Psoas muscle (tissue), 8 donors: Measurements from ENCODE around the gene PLXNA4. TPM values are rescaled to one million over a fixed set of nuclear protein-coding genes. Genes with fewer than 3 reads are reported as not detected.

Experiments used
- ATAC-seq, 4 donors: fragments of 200-7000 bp; cut with Tn5 transposase; one replicate each; pipeline ENCODE4 v1.9.1; 2020; ENCODE audit warnings: moderate library complexity in 3 of 4, mild to moderate bottlenecking in 2 of 4
- DNase-seq, 2 donors: peaks; one replicate each; pipeline ENCODE4 v3.0.0-alpha.2; 2020
- H3K27ac ChIP-seq: fragments of 200-600 bp; one replicate; pipeline ENCODE4 v1.8.0; 2022
- H3K27me3 ChIP-seq, 3 donors: fragments of 200-600 bp in 1 of 3; one replicate each; pipeline versions ENCODE4 v1.6.1 to v1.8.0; 2013 to 2022; ENCODE audit warnings: low read length in 2 of 3, mild to moderate bottlenecking in 2 of 3, moderate library complexity in 1 of 3; ENCODE audit not compliant: insufficient read depth in 3 of 3
- H3K36me3 ChIP-seq, 2 donors: fragments of 200-600 bp in 1 of 2; one replicate each; pipeline versions ENCODE4 v1.6.1 to v1.8.0; 2013 to 2022; ENCODE audit warnings: low read depth in 1 of 2, mild to moderate bottlenecking in 1 of 2, moderate library complexity in 1 of 2; ENCODE audit not compliant: insufficient read depth in 1 of 2
- H3K4me1 ChIP-seq: fragments of 200-600 bp; one replicate; pipeline ENCODE4 v1.8.0; 2022
- H3K4me3 ChIP-seq: fragments of 200-600 bp; one replicate; pipeline ENCODE4 v1.8.0; 2022; ENCODE audit warnings: mild to moderate bottlenecking
- H3K9me3 ChIP-seq: fragments of 200-600 bp; one replicate; pipeline ENCODE4 v1.8.0; 2022
- WGBS, 3 donors: extraction: QIAGEN DNeasy Blood & Tissue Kit; methylation state at CpG; one replicate each; pipeline versions ENCODE4 v1.1.6 to v1.1.7; 2013; 5-methylcytosine and 5-hydroxymethylcytosine counted together
- intact Hi-C, 2 donors: fragments of 100-400 bp; cut with DNase I; formaldehyde crosslinking; loops; one replicate each; pipeline versions ENCODE4 v1.11.0 to v1.14.2; 2022
- polyA plus RNA-seq, 3 donors: library from polyadenylated mRNA; stranded (reverse); fragments of 200-250 nt; gene quantifications; one replicate each; pipeline ENCODE4 v1.2.3, GENCODE V29; 2013
- total RNA-seq, 4 donors: library from RNA; stranded (reverse); fragmentation: NEBNext Ultra II Directional in 2 of 4; extraction: Animal tissue kit (Norgen Biotek cat#: 25700) in 2 of 4; gene quantifications; one replicate each; pipeline versions ENCODE4 v1.2.1 to v1.2.4, GENCODE V29; 2021 to 2023
- TF ChIP-seq, protein P1 (sequence below): fragments of 200-600 bp; IDR thresholded peaks from one replicate; pipeline ENCODE4 v1.8.0; 2022; ENCODE audit warnings: antibody characterized with exemption
- donor health status: healthy with polysubstance abuse.
- donor health status: DM: no; HTN: no; CAD: no; lungs with moderate emphysema.
- donor health status: Bipolar disorder and iron deficiency.
- donor health status: healthy.
- donor health status: DM: yes; HTN: yes; CAD: no.
- donor health status: DM: no; HTN: no; CAD: no.
- donor health status: DM: no; HTN: no; CAD: no.
- donor health status: DM: yes; HTN: yes; CAD: no.

Gene PLXNA4
- total and polyA plus RNA-seq, 7 donors: 0.15 to 2.5 (median 0.88) TPM

DNA sequence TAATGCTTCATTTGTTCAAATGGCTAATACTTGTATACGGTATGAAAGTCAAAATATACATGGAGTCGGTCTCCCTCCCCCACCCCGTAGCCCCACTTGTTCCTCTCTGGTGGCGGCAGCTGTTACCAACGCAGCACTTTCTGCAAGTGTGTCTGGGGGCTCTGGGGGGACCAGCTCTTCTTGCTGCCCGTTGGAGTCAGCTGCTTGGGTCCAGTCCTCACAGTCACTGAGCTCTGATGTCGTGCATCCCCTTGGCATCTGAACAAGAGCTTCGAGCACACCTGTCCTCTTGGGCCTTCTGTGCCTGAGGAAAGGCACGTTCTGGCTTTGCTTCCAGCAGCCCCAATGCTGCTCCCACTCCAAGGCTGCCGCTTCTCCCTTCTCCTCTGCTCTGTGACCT, 493.1 kb downstream of the PLXNA4 start:
- WGBS, 3 donors: 50 to 58% (median 57%) methylated on average over 10 of the region's 10 CpGs
- Histone ChIP-seq H3K4me3 (no peak overlapping the region), H3K27me3 (no peaks in the 10 kb centered on the region), H3K9me3 (no peaks in the 10 kb centered on the region), H3K27ac (no peak overlapping the region), H3K4me1 (peaks cover 23% of the 10 kb centered on the region), H3K36me3 (no peaks in the 10 kb centered on the region)
- ATAC-seq: peak in 2 of 4 donors; percentile 12 to 40
- no peak for DNase-seq
- TF ChIP-seq, protein P1, sequence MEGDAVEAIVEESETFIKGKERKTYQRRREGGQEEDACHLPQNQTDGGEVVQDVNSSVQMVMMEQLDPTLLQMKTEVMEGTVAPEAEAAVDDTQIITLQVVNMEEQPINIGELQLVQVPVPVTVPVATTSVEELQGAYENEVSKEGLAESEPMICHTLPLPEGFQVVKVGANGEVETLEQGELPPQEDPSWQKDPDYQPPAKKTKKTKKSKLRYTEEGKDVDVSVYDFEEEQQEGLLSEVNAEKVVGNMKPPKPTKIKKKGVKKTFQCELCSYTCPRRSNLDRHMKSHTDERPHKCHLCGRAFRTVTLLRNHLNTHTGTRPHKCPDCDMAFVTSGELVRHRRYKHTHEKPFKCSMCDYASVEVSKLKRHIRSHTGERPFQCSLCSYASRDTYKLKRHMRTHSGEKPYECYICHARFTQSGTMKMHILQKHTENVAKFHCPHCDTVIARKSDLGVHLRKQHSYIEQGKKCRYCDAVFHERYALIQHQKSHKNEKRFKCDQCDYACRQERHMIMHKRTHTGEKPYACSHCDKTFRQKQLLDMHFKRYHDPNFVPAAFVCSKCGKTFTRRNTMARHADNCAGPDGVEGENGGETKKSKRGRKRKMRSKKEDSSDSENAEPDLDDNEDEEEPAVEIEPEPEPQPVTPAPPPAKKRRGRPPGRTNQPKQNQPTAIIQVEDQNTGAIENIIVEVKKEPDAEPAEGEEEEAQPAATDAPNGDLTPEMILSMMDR: no peak
- intact Hi-C loops: no loop called here

DNA sequence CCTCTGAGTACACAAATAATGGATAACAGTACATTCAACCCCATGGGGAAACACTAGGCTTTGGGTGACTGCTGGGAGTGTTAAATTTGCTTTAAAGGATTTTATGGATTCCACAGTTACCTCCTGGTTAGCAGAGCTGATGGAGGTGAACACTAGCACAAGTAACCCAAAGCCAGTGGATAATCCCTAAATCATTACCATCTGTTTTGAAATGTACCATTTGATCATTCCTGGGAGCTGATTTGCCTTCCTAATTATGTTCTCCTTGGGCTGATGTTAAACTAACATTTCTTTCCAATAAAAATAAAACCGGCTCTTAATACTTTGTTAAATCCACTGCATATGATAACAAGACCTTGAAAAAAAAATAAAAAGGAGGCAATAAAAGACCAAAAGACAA, 493.9 kb downstream of the PLXNA4 start:
- Histone ChIP-seq H3K27me3 (no peaks in the 10 kb centered on the region), H3K27ac (no peak overlapping the region), H3K36me3 (no peaks in the 10 kb centered on the region), H3K4me3 (no peak overlapping the region), H3K4me1 (peaks cover 23% of the 10 kb centered on the region), H3K9me3 (no peaks in the 10 kb centered on the region)
- intact Hi-C loops: no loop called here
- TF ChIP-seq, protein P1: no peak
- ATAC-seq: no peak
- no peak for DNase-seq
- WGBS, 3 donors: 33 to 63% (median 44%) methylated on average over 1 of the region's 1 CpG

DNA sequence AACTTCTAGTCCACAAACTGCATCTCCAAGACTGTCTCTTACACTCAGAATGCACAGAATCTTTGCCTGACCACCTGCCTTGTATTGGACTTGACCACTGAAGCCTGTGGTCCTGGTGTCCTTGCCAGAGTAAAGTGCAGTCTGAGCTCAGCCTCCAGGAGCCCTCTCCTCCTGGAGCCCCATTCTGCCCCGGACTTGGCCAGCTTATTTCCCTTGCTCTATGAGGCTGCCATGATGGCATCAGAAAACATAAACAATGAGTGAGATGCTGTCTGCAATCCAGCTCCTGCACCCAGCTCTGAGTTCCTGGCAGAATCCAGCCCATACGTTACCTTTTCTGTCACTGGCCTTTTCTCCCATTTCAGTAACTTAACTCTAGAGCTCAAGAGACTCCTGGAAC, 494.6 kb downstream of the PLXNA4 start:
- H3K27me3 ChIP-seq: no peaks in the 10 kb centered on the region
- DNase-seq (no peak), ATAC-seq (no peak)
- H3K27ac ChIP-seq: no peak overlapping the region
- H3K9me3 ChIP-seq: no peaks in the 10 kb centered on the region
- no peak overlapping the region for H3K4me3 ChIP-seq
- peaks cover 23% of the 10 kb centered on the region for H3K4me1 ChIP-seq
- TF ChIP-seq, protein P1: no peak
- no peaks in the 10 kb centered on the region for H3K36me3 ChIP-seq
- 54 to 66% (median 59%) methylated on average over 2 of the region's 2 CpGs for WGBS, 3 donors
- intact Hi-C loops: no loop called here

DNA sequence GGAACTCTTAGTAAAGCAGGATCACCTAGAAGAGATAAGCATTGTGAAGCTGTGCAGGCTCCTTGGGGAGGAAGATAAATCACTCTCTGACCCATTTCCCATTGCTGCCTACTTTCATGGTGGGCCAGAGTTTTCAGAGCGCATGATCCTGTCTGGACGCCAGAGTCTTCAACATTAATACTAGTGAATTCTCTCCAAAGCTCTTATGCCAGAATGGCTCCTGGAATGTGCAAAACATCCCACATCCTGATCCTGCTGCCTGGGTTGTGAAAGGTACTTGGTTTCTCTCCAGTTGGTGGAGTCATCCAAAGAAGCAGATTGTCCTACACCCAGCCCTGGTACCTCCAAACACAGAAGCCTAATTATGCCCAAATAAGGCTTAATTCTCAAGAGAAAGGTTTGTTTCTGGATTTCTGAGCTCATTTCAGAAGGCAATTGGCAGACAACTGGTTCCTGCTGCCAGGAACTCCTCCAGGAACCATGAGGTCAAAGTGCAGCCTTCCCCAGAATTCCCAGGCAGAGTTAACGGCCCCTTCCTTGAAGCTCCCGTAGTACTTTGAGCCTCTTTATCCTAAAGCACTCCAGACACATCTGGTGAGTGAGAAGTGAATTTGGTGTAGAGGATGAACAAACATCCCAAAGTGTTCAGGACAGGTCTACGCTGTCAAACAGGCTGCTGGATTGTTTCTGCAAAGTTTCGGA, 495.2 kb downstream of the PLXNA4 start:
- ATAC-seq (peak in 3 of 4 donors; percentile 67 to 78 (median 75)), DNase-seq (no peak)
- Histone ChIP-seq H3K27me3 (no peaks in the 10 kb centered on the region), H3K4me1 (peaks cover 23% of the 10 kb centered on the region), H3K4me3 (no peak overlapping the region), H3K9me3 (no peaks in the 10 kb centered on the region), H3K27ac (no peak overlapping the region), H3K36me3 (no peaks in the 10 kb centered on the region)
- WGBS, 3 donors: 61 to 66% (median 61%) methylated on average over 6 of the region's 6 CpGs
- TF ChIP-seq, protein P1: no peak
- intact Hi-C loops: no loop called here

DNA sequence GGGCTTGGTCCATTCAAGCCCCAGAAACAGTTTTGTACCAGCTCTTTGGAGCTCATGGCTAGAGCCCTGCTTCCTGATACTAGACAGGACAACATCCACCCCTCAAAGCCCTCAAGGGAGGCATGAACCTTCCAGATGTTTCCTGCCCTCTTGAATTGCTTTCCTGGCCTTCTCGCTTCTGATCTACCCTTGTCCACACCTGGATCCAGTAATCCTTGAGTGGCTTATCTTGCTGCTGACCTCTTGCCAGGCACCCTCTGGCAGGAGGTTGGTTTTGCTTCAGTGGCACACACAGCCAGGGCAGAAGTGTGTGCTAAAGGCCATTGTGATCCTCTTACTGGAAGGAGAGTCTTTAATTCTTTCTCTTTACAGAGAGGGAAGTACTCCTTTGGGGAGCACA, 495.8 kb downstream of the PLXNA4 start:
- DNase-seq (no peak), ATAC-seq (peak in 1 of 4 donors; percentile 24)
- Histone ChIP-seq H3K27ac (no peak overlapping the region), H3K9me3 (no peaks in the 10 kb centered on the region), H3K4me3 (no peak overlapping the region), H3K36me3 (no peaks in the 10 kb centered on the region), H3K4me1 (peaks cover 23% of the 10 kb centered on the region), H3K27me3 (no peaks in the 10 kb centered on the region)
- intact Hi-C loops: no loop called here
- TF ChIP-seq, protein P1: no peak
- WGBS, 3 donors: 41 to 67% (median 42%) methylated on average over 1 of the region's 1 CpG
